ENCODE measurements around the gene VAMP2. TPM values are rescaled to one million over a fixed set of nuclear protein-coding genes. Genes with fewer than 3 reads are reported as not detected.

Gene VAMP2
- total and polyA plus RNA-seq, 9 of the 15 experiments (the other 6 are each of a cell fraction or from before 2014, with no cell fraction given) = 2.3 to 31.8 (median 6.0) TPM

GRCh38 chr17:8176197-8176940, 13.6 kb upstream of the VAMP2 start, which contains the start of gene TMEM107 (continued):
- TF ChIP-seq MAZ (CRISPR knock-in tag; conservative IDR thresholded peaks at IDR 0.05 in 1 of 2, IDR thresholded peaks at IDR 0.05 in 1 of 2) (no peak), RBM22 (IDR thresholded peaks at IDR 0.05; ENCODE audit: low read depth, low read length, poor library complexity, severe bottlenecking) (peak; percentile 56), ELK1 (CRISPR knock-in tag; IDR thresholded peaks at IDR 0.05) (no peak), ZBTB12 (CRISPR knock-in tag; IDR thresholded peaks at IDR 0.05) (no peak), MBD1 (CRISPR knock-in tag; IDR thresholded peaks at IDR 0.05) (no peak), MXI1 (IDR thresholded peaks at IDR 0.05; ENCODE audit: low read depth, low read length) (peak; percentile 74), KDM5B (IDR thresholded peaks at IDR 0.05; ENCODE audit: insufficient replicate concordance, low read depth, low read length) (peak; percentile 74), POLR2AphosphoS5 (IDR thresholded peaks at IDR 0.05; ENCODE audit: control insufficient read depth, insufficient read depth, low read depth, low read length) (0 out of 2 replicates have a peak, but pooled peaks have one; percentile 24), EZH2 (IDR thresholded peaks at IDR 0.05; ENCODE audit: borderline replicate concordance, low read depth, low read length) (no peak), FOXP4 (CRISPR knock-in tag; IDR thresholded peaks at IDR 0.05; ENCODE audit: borderline replicate concordance) (no peak), RBFOX2 (IDR thresholded peaks at IDR 0.05; ENCODE audit: low read depth, low read length) (peak; percentile 76), ARID1B (IDR thresholded peaks at IDR 0.05) (0 out of 2 replicates have a peak, but pooled peaks have one; percentile 8), ZFX (CRISPR knock-in tag; IDR thresholded peaks at IDR 0.05) (peak; percentile 44), MNT (conservative IDR thresholded peaks at IDR 0.05) (peak in 1 of 2 experiments; percentile 27; a peak in 2 of 4 replicates), ZNF165 (CRISPR knock-in tag; IDR thresholded peaks at IDR 0.05; ENCODE audit: borderline replicate concordance) (no peak), BMI1 (IDR thresholded peaks at IDR 0.05; ENCODE audit: low read length) (peak; percentile 73), MCM5 (IDR thresholded peaks at IDR 0.05; ENCODE audit: low read depth) (no peak), ATF1 (CRISPR knock-in tag; IDR thresholded peaks at IDR 0.05) (no peak), ATF1 (tag; IDR thresholded peaks at IDR 0.05) (0 out of 2 replicates have a peak, but pooled peaks have one; percentile 8)
